LNCaP clone FGC (cell line): ENCODE results near the gene INF2.

ENCODE experiments used
- DNase-seq: peaks from one replicate; pipeline ENCODE4 v3.0.0-alpha.2; 2011; ENCODE audit warnings: low read depth
- H3K4me3 ChIP-seq: 2 replicates; pipeline ENCODE4 v1.5.1; 2011; ENCODE audit warnings: mild to moderate bottlenecking, low read depth, low read length, control low read depth
- TF ChIP-seq, protein P1 (sequence below): IDR thresholded peaks from 2 replicates; pipeline ENCODE4 v1.5.1; 2012; ENCODE audit warnings: mild to moderate bottlenecking; ENCODE audit not compliant: control insufficient read depth, insufficient read depth; ENCODE audit errors: extremely low read depth

The INF2 gene

DNA sequence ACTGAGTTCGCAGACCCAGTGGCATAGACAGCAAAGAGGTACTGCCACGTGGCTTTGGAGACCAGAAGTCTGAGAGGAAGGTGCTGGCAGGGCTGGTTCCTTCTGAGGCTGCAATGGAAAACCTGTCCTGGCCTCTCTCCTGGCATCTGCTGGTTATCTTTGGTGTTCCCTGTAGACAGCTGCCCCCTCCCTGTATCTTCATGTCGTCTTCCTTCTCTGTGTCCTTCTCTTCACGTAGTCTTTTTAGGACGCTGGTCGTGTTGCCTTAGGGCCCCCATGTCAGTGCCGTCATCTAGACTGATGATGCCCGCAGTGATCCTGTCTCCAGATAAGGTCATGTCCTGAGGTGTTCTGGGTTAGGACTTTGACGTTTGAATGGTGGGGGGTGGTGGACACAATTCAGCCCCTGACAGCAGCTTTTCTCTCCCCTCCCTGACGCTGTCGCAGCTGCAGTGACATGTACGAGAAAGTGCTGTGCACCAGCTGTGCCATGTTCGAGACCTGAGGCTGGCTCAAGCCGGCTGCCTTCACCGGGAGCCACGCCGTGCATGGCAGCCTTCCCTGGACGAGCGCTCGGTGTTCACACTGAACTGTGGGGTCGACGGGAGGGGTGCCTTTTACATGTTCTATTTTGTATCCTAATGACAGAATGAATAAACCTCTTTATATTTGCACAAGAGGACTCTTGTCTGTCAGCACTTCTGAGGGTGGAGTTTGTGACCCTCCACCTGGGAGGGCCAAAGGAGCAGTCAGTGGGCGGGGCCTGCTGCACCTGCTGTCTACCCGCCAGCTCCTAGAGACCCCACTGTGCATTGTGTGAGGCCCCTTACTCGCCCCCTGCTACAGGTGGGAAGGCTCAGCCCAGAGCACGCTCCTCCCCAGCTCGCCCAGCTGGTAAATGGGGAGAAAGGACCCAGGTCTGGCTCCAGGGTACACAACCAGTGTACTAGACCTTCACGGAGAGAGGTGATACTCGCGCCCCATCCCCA is 69.9 kb downstream of the INF2 start:
- H3K4me3 ChIP-seq: no peak overlapping the region
- DNase-seq: no peak
- TF ChIP-seq, protein P1, sequence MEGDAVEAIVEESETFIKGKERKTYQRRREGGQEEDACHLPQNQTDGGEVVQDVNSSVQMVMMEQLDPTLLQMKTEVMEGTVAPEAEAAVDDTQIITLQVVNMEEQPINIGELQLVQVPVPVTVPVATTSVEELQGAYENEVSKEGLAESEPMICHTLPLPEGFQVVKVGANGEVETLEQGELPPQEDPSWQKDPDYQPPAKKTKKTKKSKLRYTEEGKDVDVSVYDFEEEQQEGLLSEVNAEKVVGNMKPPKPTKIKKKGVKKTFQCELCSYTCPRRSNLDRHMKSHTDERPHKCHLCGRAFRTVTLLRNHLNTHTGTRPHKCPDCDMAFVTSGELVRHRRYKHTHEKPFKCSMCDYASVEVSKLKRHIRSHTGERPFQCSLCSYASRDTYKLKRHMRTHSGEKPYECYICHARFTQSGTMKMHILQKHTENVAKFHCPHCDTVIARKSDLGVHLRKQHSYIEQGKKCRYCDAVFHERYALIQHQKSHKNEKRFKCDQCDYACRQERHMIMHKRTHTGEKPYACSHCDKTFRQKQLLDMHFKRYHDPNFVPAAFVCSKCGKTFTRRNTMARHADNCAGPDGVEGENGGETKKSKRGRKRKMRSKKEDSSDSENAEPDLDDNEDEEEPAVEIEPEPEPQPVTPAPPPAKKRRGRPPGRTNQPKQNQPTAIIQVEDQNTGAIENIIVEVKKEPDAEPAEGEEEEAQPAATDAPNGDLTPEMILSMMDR: no peak

DNA sequence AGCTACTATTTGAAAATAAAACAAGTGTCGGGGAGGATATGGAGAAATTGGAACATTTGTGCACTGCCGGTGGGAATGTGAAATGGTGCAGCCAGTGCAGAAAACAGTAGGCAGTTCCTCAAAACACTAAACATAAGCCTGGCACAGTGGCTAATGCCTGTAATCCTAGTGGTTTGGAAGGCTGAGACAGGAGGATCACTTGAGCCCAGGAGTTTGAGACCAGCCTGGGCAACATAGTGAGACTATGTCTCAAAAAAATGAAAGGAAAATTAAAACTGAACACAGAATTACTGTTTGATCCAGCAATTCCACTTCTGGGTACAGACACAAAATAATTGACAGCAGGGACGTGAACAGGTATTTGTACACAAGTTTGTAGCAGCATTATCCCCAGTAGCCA is 76.1 kb downstream of the INF2 start:
- no peak overlapping the region for H3K4me3 ChIP-seq
- DNase-seq: no peak
- TF ChIP-seq, protein P1: no peak

DNA sequence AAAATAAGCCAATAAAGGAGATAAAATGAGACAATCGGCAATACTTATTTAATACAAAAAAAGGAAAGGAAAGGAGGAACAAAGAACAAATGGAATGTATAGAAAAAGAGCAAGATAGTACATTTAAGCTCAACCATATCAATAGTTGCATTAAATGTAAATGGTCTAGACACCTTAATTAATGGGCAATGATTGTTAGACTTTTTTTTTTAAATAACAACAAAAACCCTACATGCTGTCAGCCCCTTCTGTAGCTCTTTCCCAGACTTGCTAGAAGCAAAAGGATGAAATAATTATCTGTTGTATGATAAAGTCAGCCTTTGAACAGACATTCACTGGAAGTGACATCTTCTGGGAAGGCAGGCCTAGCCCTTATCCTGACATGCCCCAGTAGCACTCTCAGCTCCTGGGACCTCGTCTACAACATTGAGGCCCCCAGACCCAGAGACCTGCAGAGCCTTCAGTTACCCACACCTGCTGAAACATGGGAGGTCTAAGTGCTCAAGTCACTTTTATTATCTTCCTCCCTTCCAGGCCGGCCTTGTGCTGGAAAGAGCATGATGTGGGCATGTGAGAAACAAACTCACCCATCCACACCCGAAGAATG is 76.9 kb downstream of the INF2 start:
- DNase-seq: no peak
- TF ChIP-seq, protein P1: no peak
- no peak overlapping the region for H3K4me3 ChIP-seq

DNA sequence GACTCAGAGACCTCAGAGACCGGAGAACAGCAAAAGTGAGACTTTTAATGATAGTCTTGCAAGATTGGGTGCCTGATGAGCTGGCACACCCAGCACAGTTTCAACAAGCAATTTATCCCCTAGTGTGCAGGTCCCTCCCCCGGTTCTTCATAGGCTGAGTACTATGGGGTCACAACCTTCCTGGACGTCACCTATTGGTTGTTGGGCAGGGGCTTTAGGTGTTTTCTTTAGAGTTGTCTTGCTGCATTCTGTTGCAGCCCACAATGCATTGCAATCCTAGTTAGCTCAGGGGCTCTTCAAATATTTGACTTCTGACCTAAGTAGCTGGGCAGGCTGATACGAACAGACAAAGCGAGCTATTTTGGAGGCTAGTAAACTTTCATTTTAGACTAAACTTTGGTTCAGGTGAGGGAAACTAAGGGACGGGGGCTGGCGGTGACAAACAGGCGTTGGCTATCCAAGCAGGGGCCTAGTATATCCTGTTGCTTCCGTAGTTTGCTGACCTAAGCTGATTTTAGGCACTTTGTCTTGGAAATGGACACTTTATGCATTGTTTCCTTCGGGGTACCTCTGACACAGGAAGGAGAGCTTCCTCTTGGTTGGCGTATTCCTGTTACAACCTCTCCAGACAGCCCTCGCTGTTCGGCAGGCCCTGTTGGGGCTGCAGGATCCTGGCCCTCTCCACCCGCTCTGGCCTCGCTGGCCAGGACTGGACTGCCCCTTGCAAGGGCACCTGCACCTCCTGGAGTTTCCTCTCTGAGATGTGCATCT is 77.6 kb downstream of the INF2 start:
- no peak overlapping the region for H3K4me3 ChIP-seq
- TF ChIP-seq, protein P1: no peak
- no peak for DNase-seq

DNA sequence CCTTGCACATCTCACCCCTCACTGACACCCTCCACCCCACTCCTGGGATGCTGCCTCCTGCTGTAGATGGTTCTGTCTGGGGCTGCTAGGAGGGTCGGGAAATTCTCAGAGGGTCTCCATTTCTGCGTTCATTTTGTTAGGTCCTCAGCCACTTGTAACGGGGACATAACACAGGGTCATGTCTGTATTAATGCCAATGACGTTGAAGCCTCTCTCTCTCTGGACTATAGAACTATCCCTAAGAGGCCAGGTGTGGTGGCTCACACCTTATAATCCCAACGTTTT is 78.2 kb downstream of the INF2 start:
- no peak for DNase-seq
- TF ChIP-seq, protein P1: no peak

DNA sequence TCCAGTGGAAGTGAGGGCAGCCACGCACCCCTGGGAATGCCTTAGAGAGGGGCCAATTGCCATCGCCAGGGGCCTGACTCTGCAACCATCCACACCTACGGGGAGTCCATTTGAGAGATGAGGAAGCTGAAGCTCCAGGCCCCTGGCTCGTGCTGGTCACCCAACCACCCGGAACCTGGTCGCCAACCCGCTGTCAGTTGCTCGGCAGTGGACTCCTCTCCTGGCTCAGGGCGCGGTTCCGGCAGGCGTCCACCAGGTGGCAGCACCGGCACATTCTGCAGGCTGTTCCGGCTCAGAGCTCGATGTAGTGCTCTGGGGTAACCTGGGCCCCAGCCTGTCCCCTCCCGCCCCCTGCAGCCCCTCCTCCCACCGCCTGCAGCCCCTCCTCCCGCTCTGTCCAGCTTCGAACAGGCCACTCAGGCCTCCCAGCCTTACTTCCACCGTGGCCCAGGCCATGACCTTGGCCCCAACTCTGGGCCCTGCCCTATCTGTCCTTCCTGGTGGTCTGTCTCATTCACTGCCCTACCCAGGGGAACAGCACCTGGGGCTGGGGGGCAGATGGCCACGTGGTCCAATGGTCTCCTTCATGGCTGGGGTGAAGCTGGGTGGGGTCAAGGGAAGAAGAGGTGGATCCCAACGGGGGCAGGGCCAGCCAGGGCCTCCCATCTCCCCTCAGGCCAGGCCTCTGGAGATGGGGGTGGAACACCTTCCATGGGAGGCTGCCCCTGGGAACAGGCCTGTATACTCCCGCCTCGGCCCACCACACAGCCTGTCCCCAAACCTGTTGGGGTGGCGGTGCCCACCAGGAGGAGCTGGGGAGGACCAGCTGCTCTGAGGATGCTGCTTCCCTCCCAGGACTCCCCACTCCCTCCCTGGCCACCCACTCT is 79.3 kb downstream of the INF2 start:
- no peak overlapping the region for H3K4me3 ChIP-seq
- TF ChIP-seq, protein P1: peak; percentile 98
- no peak for DNase-seq

More for the DNA sequence above, 78.2 kb downstream of the INF2 start:
- no peak overlapping the region for H3K4me3 ChIP-seq
